ENCODE data around the gene SERPINA3.
"Not testable (repeated sequence)": the region's sequence is repeated elsewhere in the genome, so short reads cannot be mapped to it uniquely, and the experiment has no call there.

Gene SERPINA3

GRCh38 chr14:94583557-94583956 lies 28.6 kb upstream of the SERPINA3 start:
- DNase-seq (ENCODE audit: extremely low read depth in 1 of 2, low read depth in 1 of 2) = no peak

- no peak for DNase-seq (ENCODE audit: extremely low read depth in 1 of 2, low read depth in 1 of 2)
Observed at GRCh38 chr14:94584591-94585280, 27.5 kb upstream of the SERPINA3 start.

- DNase-seq (ENCODE audit: extremely low read depth in 1 of 2, low read depth in 1 of 2) = no peak
Observed at GRCh38 chr14:94586635-94587034, 25.6 kb upstream of the SERPINA3 start.

- no peak for DNase-seq (ENCODE audit: extremely low read depth in 1 of 2, low read depth in 1 of 2)
Observed at GRCh38 chr14:94588311-94588710, 23.9 kb upstream of the SERPINA3 start.

GRCh38 chr14:94591073-94591472 lies 21.1 kb upstream of the SERPINA3 start:
- DNase-seq (ENCODE audit: extremely low read depth in 1 of 2, low read depth in 1 of 2) = no peak

- no peak for DNase-seq (ENCODE audit: extremely low read depth in 1 of 2, low read depth in 1 of 2)
Observed at GRCh38 chr14:94591871-94592270, 20.3 kb upstream of the SERPINA3 start.

- DNase-seq (ENCODE audit: extremely low read depth in 1 of 2, low read depth in 1 of 2) = no peak
Observed at GRCh38 chr14:94592457-94592856, 19.7 kb upstream of the SERPINA3 start.

- DNase-seq (ENCODE audit: extremely low read depth in 1 of 2, low read depth in 1 of 2) = no peak
Observed at GRCh38 chr14:94593376-94593748, 18.8 kb upstream of the SERPINA3 start.

- no peak for DNase-seq (ENCODE audit: extremely low read depth in 1 of 2, low read depth in 1 of 2)
Observed at GRCh38 chr14:94593749-94594431, 18.3 kb upstream of the SERPINA3 start.

- DNase-seq (ENCODE audit: extremely low read depth in 1 of 2, low read depth in 1 of 2) = no peak
Observed at GRCh38 chr14:94594441-94594840, 17.8 kb upstream of the SERPINA3 start.

GRCh38 chr14:94595912-94596311 lies 16.3 kb upstream of the SERPINA3 start:
- DNase-seq (ENCODE audit: extremely low read depth in 1 of 2, low read depth in 1 of 2) = no peak

- DNase-seq (ENCODE audit: extremely low read depth in 1 of 2, low read depth in 1 of 2) = no peak
Observed at GRCh38 chr14:94596361-94596760, 15.8 kb upstream of the SERPINA3 start.

- no peak for DNase-seq (ENCODE audit: extremely low read depth in 1 of 2, low read depth in 1 of 2)
Observed at GRCh38 chr14:94597788-94598187, 14.4 kb upstream of the SERPINA3 start.

- no peak for DNase-seq (ENCODE audit: extremely low read depth in 1 of 2, low read depth in 1 of 2)
Observed at GRCh38 chr14:94598506-94598815, 13.7 kb upstream of the SERPINA3 start.

GRCh38 chr14:94598816-94599655 lies 13.2 kb upstream of the SERPINA3 start:
- DNase-seq (ENCODE audit: extremely low read depth in 1 of 2, low read depth in 1 of 2) = no peak

GRCh38 chr14:94599656-94600004 lies 12.6 kb upstream of the SERPINA3 start:
- no peak for DNase-seq (ENCODE audit: extremely low read depth in 1 of 2, low read depth in 1 of 2)

GRCh38 chr14:94600148-94600545 lies 12.0 kb upstream of the SERPINA3 start:
- DNase-seq (ENCODE audit: extremely low read depth in 1 of 2, low read depth in 1 of 2) = no peak

GRCh38 chr14:94601884-94602391 lies 10.3 kb upstream of the SERPINA3 start:
- DNase-seq (ENCODE audit: extremely low read depth in 1 of 2, low read depth in 1 of 2) = no peak

GRCh38 chr14:94602722-94603121 lies 9.5 kb upstream of the SERPINA3 start:
- no peak for DNase-seq (ENCODE audit: extremely low read depth in 1 of 2, low read depth in 1 of 2)

GRCh38 chr14:94605361-94605760 lies 6.8 kb upstream of the SERPINA3 start:
- no peak for DNase-seq (ENCODE audit: extremely low read depth in 1 of 2, low read depth in 1 of 2)

GRCh38 chr14:94608966-94609365 lies 3.2 kb upstream of the SERPINA3 start:
- DNase-seq (ENCODE audit: extremely low read depth in 1 of 2, low read depth in 1 of 2) = not testable (repeated sequence)

- no peak for DNase-seq (ENCODE audit: extremely low read depth in 1 of 2, low read depth in 1 of 2)
Observed at GRCh38 chr14:94611179-94611578, 1.0 kb upstream of the SERPINA3 start.

Data from activated CD8-positive, alpha-beta memory T cell treated with anti-CD3 and anti-CD28 coated beads for 1 hour (primary cell).